Trophoblast cell (in vitro differentiated cells and primary cell): ENCODE data around the gene YAP1.

Experiments
- DNase-seq, 2 donors: peaks; one replicate each; pipeline ENCODE4 v3.0.0-alpha.2; 2016
- H2AFZ ChIP-seq: 2 replicates; pipeline ENCODE4 v1.6.1; 2013; ENCODE audit warnings: low read length, moderate library complexity, mild to moderate bottlenecking; ENCODE audit not compliant: insufficient read depth, poor library complexity
- H2AK5ac ChIP-seq: 2 replicates; pipeline ENCODE4 v1.6.1; 2013; ENCODE audit warnings: mild to moderate bottlenecking, low read length
- H2BK120ac ChIP-seq: 2 replicates; pipeline ENCODE4 v1.6.1; 2013; ENCODE audit warnings: low read length, mild to moderate bottlenecking, moderate library complexity; ENCODE audit not compliant: insufficient read depth, poor library complexity
- H2BK12ac ChIP-seq: 2 replicates; pipeline ENCODE4 v1.6.1; 2013; ENCODE audit warnings: mild to moderate bottlenecking, low read length, moderate library complexity
- H2BK5ac ChIP-seq: 2 replicates; pipeline ENCODE4 v1.6.1; 2013; ENCODE audit warnings: low read length, low read depth, moderate library complexity, mild to moderate bottlenecking; ENCODE audit not compliant: poor library complexity
- H3K14ac ChIP-seq: 2 replicates; pipeline ENCODE4 v1.6.1; 2013; ENCODE audit warnings: mild to moderate bottlenecking, low read length
- H3K18ac ChIP-seq: 2 replicates; pipeline ENCODE4 v1.6.1; 2013; ENCODE audit warnings: mild to moderate bottlenecking, low read length
- H3K23ac ChIP-seq: 2 replicates; pipeline ENCODE4 v1.6.1; 2013; ENCODE audit warnings: low read length
- H3K27ac ChIP-seq: 2 replicates; pipeline ENCODE4 v1.5.1; 2013; ENCODE audit warnings: low read depth, mild to moderate bottlenecking, inconsistent platforms, low read length, moderate library complexity
- H3K27me3 ChIP-seq: 2 replicates; pipeline ENCODE4 v1.6.1; 2013; ENCODE audit warnings: inconsistent platforms, mild to moderate bottlenecking, low read length, moderate library complexity; ENCODE audit not compliant: insufficient read depth
- H3K36me3 ChIP-seq, 2 experiments: 1 replicate in 1 of 2; 2 replicates in 1 of 2; pipeline ENCODE4 v1.6.1; 2013; ENCODE audit warnings: low read length in 2 of 2, mild to moderate bottlenecking in 2 of 2, moderate library complexity in 1 of 2; ENCODE audit not compliant: insufficient read depth in 2 of 2, control insufficient read depth in 1 of 2
- H3K4ac ChIP-seq: 2 replicates; pipeline ENCODE4 v1.6.1; 2013; ENCODE audit warnings: low read depth, mild to moderate bottlenecking, low read length, moderate library complexity
- H3K4me1 ChIP-seq, 2 experiments: 1 replicate in 1 of 2; 2 replicates in 1 of 2; pipeline ENCODE4 v1.6.1; 2013; ENCODE audit warnings: low read length in 2 of 2, mild to moderate bottlenecking in 2 of 2, moderate library complexity in 1 of 2; ENCODE audit not compliant: insufficient read depth in 2 of 2, control insufficient read depth in 1 of 2
- H3K4me2 ChIP-seq: 2 replicates; pipeline ENCODE4 v1.6.1; 2013; ENCODE audit warnings: inconsistent platforms, mild to moderate bottlenecking, low read length, moderate library complexity
- H3K4me3 ChIP-seq: 2 replicates; pipeline ENCODE4 v1.5.1; 2013; ENCODE audit warnings: mild to moderate bottlenecking, low read depth, low read length, inconsistent platforms
- H3K79me1 ChIP-seq: one replicate; pipeline ENCODE4 v1.6.1; 2013; ENCODE audit warnings: low read length
- H3K79me2 ChIP-seq: 2 replicates; pipeline ENCODE4 v1.6.1; 2013; ENCODE audit warnings: low read length, mild to moderate bottlenecking; ENCODE audit not compliant: control insufficient read depth, insufficient read depth, poor library complexity
- H3K9ac ChIP-seq: 2 replicates; pipeline ENCODE4 v1.6.1; 2013; ENCODE audit warnings: mild to moderate bottlenecking, low read length
- H3K9me3 ChIP-seq: 2 replicates; pipeline ENCODE4 v1.6.1; 2013; ENCODE audit warnings: low read depth, mild to moderate bottlenecking, control low read depth, inconsistent platforms, low read length; ENCODE audit not compliant: insufficient read depth
- H4K12ac ChIP-seq: 2 replicates; pipeline ENCODE4 v1.6.1; 2013; ENCODE audit warnings: low read depth, mild to moderate bottlenecking, low read length, moderate library complexity
- H4K8ac ChIP-seq: 2 replicates; pipeline ENCODE4 v1.6.1; 2013; ENCODE audit warnings: low read depth, mild to moderate bottlenecking, low read length, moderate library complexity
- H4K91ac ChIP-seq: one replicate; pipeline ENCODE4 v1.6.1; 2013; ENCODE audit warnings: low read depth, mild to moderate bottlenecking, low read length, moderate library complexity
- WGBS: extraction: QIAGEN DNeasy Blood & Tissue Kit; methylation state at CpG from one replicate; pipeline ENCODE4 v1.1.7; 2013; ENCODE audit warnings: missing lambda C conversion rate; ENCODE audit not compliant: insufficient read length, insufficient coverage; ENCODE audit errors: extremely low coverage; 5-methylcytosine and 5-hydroxymethylcytosine counted together

The YAP1 gene

GRCh38 chr11:102280245-102280833 lies 170.1 kb downstream of the YAP1 start:
- H3K79me1 ChIP-seq, result no peaks in the 10 kb centered on the region

More at GRCh38 chr11:102280245-102280833, 170.1 kb downstream of the YAP1 start:
- no peak overlapping the region for H4K12ac ChIP-seq
- DNase-seq, result no peak
- no peak overlapping the region for H3K14ac ChIP-seq
- H4K8ac ChIP-seq, result no peak overlapping the region
- no peak overlapping the region for H4K91ac ChIP-seq
- no peak overlapping the region for H3K23ac ChIP-seq
- no peak overlapping the region for H2BK5ac ChIP-seq
- H2AK5ac ChIP-seq, result no peak overlapping the region
- no peak overlapping the region for H3K4me3 ChIP-seq
- H2BK120ac ChIP-seq, result no peak overlapping the region
- H3K18ac ChIP-seq, result no peak overlapping the region
- H3K4me2 ChIP-seq, result no peak overlapping the region
- no peak overlapping the region for H3K9ac ChIP-seq
- H3K4me1 ChIP-seq, result peaks cover 7 to 8% of the 10 kb centered on the region in 2 experiments
- no peak overlapping the region for H2AFZ ChIP-seq
- H3K36me3 ChIP-seq, result no peaks in the 10 kb centered on the region
- no peak overlapping the region for H3K4ac ChIP-seq
- no peak overlapping the region for H2BK12ac ChIP-seq
- H3K9me3 ChIP-seq, result no peaks in the 10 kb centered on the region
- H3K79me2 ChIP-seq, result no peaks in the 10 kb centered on the region
- H3K27me3 ChIP-seq, result no peaks in the 10 kb centered on the region
- no CpG with 5 or more reads among the region's 4 CpGs for WGBS
- no peak overlapping the region for H3K27ac ChIP-seq
